DND-41 (cell line): ENCODE measurements around the gene CARD19.

Experiments used
- CTCF ChIP-seq: IDR thresholded peaks from 2 replicates; pipeline ENCODE4 v1.5.1; 2012; ENCODE audit warnings: borderline replicate concordance, low read length, moderate library complexity, mild to moderate bottlenecking; ENCODE audit not compliant: poor library complexity, severe bottlenecking; ENCODE audit errors: extremely low read depth
- EZH2 ChIP-seq: IDR thresholded peaks from 3 replicates; pipeline ENCODE4 v1.6.1; 2012; ENCODE audit warnings: borderline replicate concordance, low read depth, mild to moderate bottlenecking, moderate library complexity, low read length, inconsistent platforms; ENCODE audit not compliant: severe bottlenecking

DNA sequence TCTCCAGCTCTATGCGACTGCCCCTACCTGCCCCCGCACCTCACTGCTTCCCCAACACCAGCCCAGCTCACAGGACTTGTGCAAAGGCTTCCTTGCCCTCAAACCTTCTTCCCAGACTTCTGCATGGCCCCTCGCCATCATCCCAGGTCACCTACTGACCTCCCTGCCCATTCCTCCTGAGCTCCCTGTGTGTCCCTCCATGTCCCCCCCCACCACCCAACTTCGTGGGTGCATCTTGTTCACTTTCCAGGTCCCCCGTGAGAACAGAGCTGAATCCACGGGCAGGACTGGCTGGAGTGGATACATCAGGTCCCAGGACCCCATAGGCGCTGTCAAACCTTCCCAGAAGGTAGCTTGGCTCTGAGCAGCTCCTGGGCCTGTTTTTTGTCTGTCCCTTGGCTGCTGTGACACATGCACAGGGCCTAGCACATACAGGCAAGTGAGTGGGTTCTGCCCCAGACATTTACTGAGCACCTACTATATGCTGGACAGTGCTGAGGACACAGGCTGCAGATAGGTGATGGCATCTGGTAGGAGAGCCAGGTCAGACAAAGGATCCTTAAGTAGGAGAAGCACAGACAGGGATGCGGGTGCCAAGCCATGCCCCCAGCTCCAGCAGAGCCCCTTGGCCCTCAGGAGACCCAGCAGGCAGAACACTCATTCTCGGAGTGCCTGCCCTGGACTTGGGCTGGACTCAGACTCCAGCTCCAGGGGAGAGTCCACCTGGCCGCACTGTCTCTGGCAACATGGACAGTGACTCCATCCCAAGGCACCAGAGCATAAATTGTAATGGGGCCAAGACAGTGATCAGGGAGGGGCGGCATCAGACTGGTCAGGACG is 23.1 kb downstream of the CARD19 start:
- TF ChIP-seq CTCF = no peak
- TF ChIP-seq EZH2 = no peak
